ENCODE data around the gene ACTRT2. TPM values are rescaled to one million over a fixed set of nuclear protein-coding genes. Genes with fewer than 3 reads are reported as not detected.

The ACTRT2 gene
- total and polyA plus RNA-seq, 8 donors = not detected

- Histone ChIP-seq H3K4me1 (no peaks in the 10 kb centered on the region), H3K9me3 (no peaks in the 10 kb centered on the region), H3K27ac (no peak overlapping the region), H3K27me3 (peaks cover 0 to 67% (median 19%) of the 10 kb centered on the region in 3 donors), H3K4me3 (no peak overlapping the region), H3K36me3 (no peaks in the 10 kb centered on the region)
- TF ChIP-seq EP300 (IDR thresholded peaks at IDR 0.05) (no peak), POLR2A (IDR thresholded peaks at IDR 0.05) (no peak), POLR2AphosphoS5 (IDR thresholded peaks at IDR 0.05) (no peak), CTCF (IDR thresholded peaks at IDR 0.05) (no peak)
- intact Hi-C loops (cut with DNase I; ENCODE audit: low total_unique reads) = no loop called here
- 85 to 88% (median 87%) methylated on average over 24 to 25 of the region's 25 CpGs for WGBS, 5 donors
- peak in 1 of 2 donors; percentile 35 for DNase-seq
These were observed 11.9 kb downstream of the ACTRT2 start for GRCh38 chr1:3033040-3033789.

GRCh38 chr1:3033790-3034090 lies 12.5 kb downstream of the ACTRT2 start:
- Histone ChIP-seq H3K36me3 (no peaks in the 10 kb centered on the region), H3K27me3 (peaks cover 0 to 67% (median 15%) of the 10 kb centered on the region in 3 donors), H3K4me3 (no peak overlapping the region), H3K9me3 (no peaks in the 10 kb centered on the region), H3K27ac (no peak overlapping the region), H3K4me1 (no peaks in the 10 kb centered on the region)
- intact Hi-C loops (cut with DNase I; ENCODE audit: low total_unique reads) = no loop called here
- no peak for DNase-seq
- WGBS, 5 donors = 73 to 78% (median 77%) methylated on average over 1 to 4 of the region's 4 CpGs
- TF ChIP-seq POLR2AphosphoS5 (IDR thresholded peaks at IDR 0.05) (no peak), POLR2A (IDR thresholded peaks at IDR 0.05) (no peak), CTCF (IDR thresholded peaks at IDR 0.05) (no peak), EP300 (IDR thresholded peaks at IDR 0.05) (no peak)

- Histone ChIP-seq H3K27ac (no peak overlapping the region), H3K9me3 (no peaks in the 10 kb centered on the region), H3K27me3 (peaks cover 0 to 67% (median 11%) of the 10 kb centered on the region in 3 donors), H3K36me3 (no peaks in the 10 kb centered on the region), H3K4me3 (no peak overlapping the region), H3K4me1 (no peaks in the 10 kb centered on the region)
- no peak for DNase-seq
- intact Hi-C loops (cut with DNase I; ENCODE audit: low total_unique reads) = no loop called here
- 77 to 91% (median 89%) methylated on average over 7 of the region's 7 CpGs for WGBS, 5 donors
- TF ChIP-seq CTCF (IDR thresholded peaks at IDR 0.05) (no peak), EP300 (IDR thresholded peaks at IDR 0.05) (no peak), POLR2AphosphoS5 (IDR thresholded peaks at IDR 0.05) (no peak), POLR2A (IDR thresholded peaks at IDR 0.05) (no peak)
These were observed 12.9 kb downstream of the ACTRT2 start for GRCh38 chr1:3034162-3034561.

GRCh38 chr1:3034728-3035562 lies 13.7 kb downstream of the ACTRT2 start:
- no peak for DNase-seq
- TF ChIP-seq CTCF (IDR thresholded peaks at IDR 0.05) (no peak), EP300 (IDR thresholded peaks at IDR 0.05) (no peak), POLR2A (IDR thresholded peaks at IDR 0.05) (no peak), POLR2AphosphoS5 (IDR thresholded peaks at IDR 0.05) (no peak)
- Histone ChIP-seq H3K27me3 (peaks cover 0 to 66% (median 4%) of the 10 kb centered on the region in 3 donors), H3K36me3 (no peaks in the 10 kb centered on the region), H3K9me3 (no peaks in the 10 kb centered on the region), H3K27ac (no peak overlapping the region), H3K4me1 (no peaks in the 10 kb centered on the region), H3K4me3 (no peak overlapping the region)
- intact Hi-C loops (cut with DNase I; ENCODE audit: low total_unique reads) = no loop called here
- 73 to 83% (median 81%) methylated on average over 14 of the region's 14 CpGs for whole genome bisulfite sequencing, 5 donors
